ENCODE results near the gene GPX8.

Gene GPX8, protein sequence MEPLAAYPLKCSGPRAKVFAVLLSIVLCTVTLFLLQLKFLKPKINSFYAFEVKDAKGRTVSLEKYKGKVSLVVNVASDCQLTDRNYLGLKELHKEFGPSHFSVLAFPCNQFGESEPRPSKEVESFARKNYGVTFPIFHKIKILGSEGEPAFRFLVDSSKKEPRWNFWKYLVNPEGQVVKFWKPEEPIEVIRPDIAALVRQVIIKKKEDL

GRCh38 chr5:55159763-55160492 is at the start of gene GPX8:
TSS of gene GPX8 (plus strand) at chr5:55160171. CDS start at chr5:55160193, 22 bp downstream.
- peak; percentile 76 for DNase-seq

- no peak for DNase-seq
These were observed 49.8 kb upstream of the GPX8 start for GRCh38 chr5:55110217-55110616.

GRCh38 chr5:55113327-55113726 is 46.6 kb upstream of the GPX8 start:
- no peak for DNase-seq

DNA sequence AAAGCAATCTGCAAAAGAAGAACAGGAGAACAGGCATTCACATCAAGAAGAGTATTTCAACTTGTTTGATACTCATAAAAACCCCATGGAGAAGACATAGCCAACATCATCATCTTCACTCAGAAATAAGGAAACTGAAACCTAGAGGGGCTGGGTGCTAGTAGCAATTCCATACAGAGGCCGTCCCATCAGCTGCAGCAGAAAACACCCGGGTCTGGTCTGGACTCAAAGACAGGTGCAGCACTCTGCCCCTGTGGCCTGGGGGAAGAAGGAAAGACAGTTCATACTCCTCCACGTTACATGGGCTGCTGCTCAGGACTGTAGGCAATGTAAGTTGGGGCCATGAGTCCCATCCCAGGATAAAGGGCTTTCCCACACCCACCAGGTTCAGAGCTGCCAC is 45.9 kb upstream of the GPX8 start:
- DNase-seq, result no peak

GRCh38 chr5:55123365-55123764 is 36.6 kb upstream of the GPX8 start:
- no peak for DNase-seq

- DNase-seq, result no peak
These were observed 25.8 kb upstream of the GPX8 start for GRCh38 chr5:55134053-55134722.

DNA sequence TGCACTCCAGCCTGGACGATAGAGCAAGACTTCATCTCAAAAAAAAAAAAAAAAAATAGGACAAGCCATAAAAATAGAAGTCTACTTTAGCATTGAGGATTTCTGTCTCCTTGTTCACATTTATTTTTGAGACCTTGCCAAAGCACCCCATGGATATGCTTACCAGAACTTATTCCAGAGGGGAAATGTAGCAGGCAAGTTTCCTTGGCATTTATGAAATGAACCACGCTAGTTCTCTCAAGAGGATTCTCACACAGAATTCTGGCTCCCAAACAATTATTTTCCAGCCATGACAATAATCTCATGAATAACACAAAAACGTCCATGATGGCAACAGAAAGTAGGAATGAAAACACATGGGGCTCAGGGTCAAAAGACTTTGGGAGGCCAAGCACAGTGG is 23.4 kb upstream of the GPX8 start:
- no peak for DNase-seq

DNA sequence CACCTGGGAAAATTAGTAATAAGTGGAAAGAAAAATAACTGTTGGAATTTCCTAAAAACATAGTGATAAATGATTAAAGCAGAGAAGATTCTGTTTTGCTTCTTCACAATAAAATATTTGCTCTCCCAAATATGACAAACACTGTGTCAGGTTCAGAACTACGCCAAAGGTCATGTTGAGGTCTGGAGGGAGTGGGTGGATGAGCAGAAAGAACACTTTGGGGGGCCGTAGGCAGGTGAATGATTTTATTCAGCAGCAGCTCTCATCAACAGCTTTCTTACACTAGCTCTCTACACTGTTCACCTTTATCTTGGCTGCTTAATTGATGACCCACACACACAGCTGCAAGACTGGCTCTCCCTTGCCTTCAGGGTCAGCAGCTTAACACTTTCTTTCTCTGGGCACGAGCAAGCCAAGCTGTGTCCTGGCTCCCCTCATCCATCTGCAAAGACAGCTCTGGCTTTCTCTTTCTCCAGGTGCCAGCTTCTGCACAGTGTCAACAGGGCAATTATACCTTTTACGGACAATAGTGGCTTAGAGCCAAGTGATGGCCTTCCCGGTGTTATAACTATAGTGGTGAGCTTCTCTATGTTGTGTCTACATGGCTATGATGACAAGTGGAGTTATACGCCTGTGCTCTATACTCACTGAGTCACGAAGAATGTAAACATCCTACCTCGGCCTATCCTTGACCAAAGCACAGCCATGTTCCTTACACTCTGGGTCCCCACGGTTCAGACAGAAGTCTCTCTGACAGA is 18.9 kb upstream of the GPX8 start:
- no peak for DNase-seq

DNA sequence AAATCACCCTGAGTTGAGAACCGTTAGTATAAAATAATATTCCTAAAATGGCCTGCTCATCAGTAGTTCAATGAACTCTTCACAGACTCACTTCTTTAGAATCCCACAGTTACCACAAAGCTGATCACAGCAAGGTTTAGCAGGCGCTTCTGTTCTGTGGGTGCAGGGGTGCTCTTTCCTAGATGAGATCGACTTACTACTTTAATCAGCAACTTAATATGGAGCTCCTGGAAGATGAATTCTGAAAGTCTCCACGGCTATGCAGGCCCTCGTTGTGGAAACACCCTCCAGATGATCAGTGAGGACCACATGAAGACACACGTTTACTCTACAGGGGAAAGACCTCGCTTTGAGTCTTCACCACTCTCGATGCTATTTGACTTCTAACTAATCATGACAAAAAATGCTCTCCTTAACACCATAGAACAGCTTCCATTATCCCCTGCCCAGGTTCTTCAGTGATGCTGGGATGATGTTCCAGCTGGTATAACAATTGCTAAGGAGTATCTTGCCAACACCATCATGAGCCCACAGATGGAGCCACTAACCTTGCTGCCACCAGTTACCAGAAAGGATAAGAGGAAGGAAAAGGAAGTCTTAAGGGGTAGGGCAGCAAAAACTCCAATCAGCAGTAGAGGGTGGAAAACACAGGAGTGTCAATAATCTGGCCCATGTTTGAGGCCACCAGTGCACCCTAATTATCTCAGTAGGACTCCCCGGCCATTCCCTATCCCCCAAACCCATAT is 17.9 kb upstream of the GPX8 start:
- DNase-seq, result no peak

DNA sequence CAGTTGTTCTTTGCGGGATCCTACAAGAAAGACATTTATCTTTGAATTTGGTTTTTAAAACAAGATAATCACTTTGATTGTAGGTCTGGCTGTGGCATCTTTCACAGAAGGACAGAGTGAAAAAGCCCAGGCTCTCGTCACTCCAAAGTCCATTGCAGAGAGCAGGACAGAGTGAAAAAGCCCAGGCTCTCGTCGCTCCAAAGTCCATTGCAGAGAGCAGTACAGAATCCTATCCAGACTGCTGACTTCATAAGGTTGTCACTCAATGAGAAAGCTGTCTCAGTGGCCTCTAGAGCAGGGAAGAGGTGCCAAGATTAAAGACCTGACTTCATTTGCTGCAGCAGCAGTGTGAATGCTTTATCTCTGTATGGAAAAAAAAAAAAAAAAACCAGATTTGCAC is 16.3 kb upstream of the GPX8 start:
- no peak for DNase-seq

DNA sequence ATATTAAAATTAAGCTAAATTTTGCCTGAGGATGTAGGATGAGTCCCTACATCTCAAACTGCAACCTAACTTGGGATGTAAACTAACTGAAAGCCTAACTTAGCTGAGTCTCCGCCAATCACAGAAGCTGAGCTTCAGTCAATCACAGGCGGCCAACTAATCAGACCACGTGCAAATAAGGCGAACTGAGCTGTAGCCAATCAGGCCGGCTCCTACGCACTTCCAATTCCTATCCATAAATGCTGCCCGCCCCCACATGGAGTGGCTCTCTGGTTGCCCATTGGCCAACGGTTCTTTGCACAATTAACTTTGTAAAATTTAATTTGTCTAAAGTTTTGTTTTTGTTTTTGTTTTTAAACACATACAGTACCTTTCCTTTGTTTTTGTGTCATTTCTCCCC is 13.9 kb upstream of the GPX8 start:
- no peak for DNase-seq

DNA sequence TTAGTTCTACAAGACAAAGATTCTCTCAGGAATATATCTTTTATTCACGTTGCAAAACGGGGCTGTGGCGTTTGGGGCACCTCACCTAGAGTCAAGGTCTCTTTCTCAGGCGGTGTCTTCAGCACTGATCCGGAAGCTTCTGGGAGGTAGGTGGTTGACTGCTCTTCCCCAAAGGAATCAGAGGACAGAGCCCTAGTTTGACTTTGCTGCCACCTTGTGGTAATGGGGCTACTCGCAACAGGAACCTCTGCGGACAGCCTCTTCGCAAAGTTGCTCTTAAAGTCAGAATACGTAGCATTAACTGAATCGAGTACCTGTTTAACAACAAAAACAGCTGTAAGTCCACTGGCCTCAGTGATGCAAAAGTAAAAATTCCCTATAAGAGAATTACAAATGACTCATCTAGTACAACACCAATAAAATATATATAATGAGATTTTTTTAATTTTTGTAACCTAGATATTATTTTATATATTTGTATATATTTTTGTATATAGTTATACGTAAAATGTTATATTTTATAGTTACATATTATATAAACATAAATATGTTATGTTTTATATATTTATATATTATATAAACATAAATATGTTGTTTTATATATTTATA is 13.3 kb upstream of the GPX8 start:
- DNase-seq, result peak; percentile 69

- no peak for DNase-seq
These were observed 10.6 kb upstream of the GPX8 start for GRCh38 chr5:55149308-55149795.

GRCh38 chr5:55151923-55152842 is 7.8 kb upstream of the GPX8 start:
- DNase-seq, result no peak

GRCh38 chr5:55154873-55155272 is 5.1 kb upstream of the GPX8 start:
- no peak for DNase-seq

DNA sequence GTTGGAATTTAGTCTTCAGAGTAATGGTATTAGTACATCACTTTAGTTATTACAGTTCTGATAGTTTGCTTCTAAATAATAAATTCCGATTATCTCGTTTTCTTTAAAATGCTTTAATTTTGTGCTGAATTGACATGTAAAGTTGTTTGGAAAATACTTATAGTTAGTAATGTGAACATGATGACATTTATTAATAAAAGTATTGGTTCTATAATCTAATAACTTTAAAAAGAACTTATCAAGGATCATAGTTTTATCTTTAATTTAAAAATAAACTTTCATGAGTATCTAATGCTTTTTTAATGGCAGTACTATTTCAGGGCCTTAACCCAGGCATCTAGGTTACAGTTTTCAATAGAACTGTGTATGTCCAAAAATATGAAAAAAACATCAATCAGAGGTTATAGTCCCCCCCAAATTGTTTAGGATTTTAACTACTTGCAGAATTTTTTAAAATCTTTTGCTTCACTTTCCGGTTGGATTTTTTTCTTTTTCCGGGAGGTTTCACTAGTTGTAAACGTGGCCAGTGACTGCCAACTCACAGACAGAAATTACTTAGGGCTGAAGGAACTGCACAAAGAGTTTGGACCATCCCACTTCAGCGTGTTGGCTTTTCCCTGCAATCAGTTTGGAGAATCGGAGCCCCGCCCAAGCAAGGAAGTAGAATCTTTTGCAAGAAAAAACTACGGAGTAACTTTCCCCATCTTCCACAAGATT is 680 bp downstream of the GPX8 start:
- DNase-seq, result peak; percentile 7

GRCh38 chr5:55162666-55163065 is 2.7 kb downstream of the GPX8 start:
- DNase-seq, result no peak

DNA sequence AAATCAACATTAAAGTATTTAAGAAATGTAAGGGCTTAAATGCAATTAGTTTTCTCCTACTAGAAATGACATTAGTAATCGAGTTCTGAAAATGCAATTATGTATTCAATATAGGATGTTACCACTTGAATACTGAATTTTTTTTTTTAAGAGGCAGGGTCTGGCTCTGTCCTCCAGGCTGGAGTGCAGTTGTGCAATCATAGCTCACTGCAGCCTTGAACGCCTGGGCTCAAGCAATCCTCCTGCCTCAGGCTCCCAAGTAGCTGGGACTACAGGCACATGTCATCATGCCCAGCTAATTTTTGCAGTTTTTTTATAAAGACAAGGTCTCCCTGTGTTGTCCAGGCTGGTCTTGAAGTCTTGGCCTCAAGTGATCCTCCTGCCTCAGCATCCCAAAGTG is 11.5 kb downstream of the GPX8 start:
- no peak for DNase-seq

- DNase-seq, result peak; percentile 60
These were observed 12.3 kb downstream of the GPX8 start for GRCh38 chr5:55172051-55172899.

Data from DMS 273 treated with DMSO at 0.1 percent for 48 hours (cell line).